CD14-positive monocyte (primary cell): ENCODE data around the gene STX8. TPM values are rescaled to one million over a fixed set of nuclear protein-coding genes. Genes with fewer than 3 reads are reported as not detected.
"Not testable (repeated sequence)": the region's sequence is repeated elsewhere in the genome, so short reads cannot be mapped to it uniquely, and the experiment has no call there.

ENCODE experiments used
- DNase-seq, 3 donors: peaks; one replicate each; pipeline ENCODE4 v3.0.0-alpha.2; 2011 to 2022
- H2AFZ ChIP-seq: 2 replicates; pipeline ENCODE4 v1.6.0; 2012; ENCODE audit warnings: mild to moderate bottlenecking, low read depth, low read length, inconsistent platforms; ENCODE audit not compliant: insufficient read depth, poor library complexity, severe bottlenecking
- H3K27ac ChIP-seq, 2 donors: 1 replicate in 1 of 2; 2 replicates in 1 of 2; pipeline ENCODE4 v1.5.1; 2012 to 2013; ENCODE audit warnings: low read length in 2 of 2, control low read depth in 1 of 2, inconsistent platforms in 1 of 2, low read depth in 1 of 2, mild to moderate bottlenecking in 1 of 2
- H3K27me3 ChIP-seq, 2 donors: one replicate each; pipeline versions ENCODE4 v1.6.0 to v1.6.1; 2011 to 2013; ENCODE audit warnings: low read length in 2 of 2; ENCODE audit not compliant: control insufficient read depth in 2 of 2, insufficient read depth in 2 of 2
- H3K36me3 ChIP-seq, 2 donors: replicated peaks in 1 of 2; 1 replicate in 1 of 2; 2 replicates in 1 of 2; pipeline versions ENCODE4 v1.5.1 to v1.6.1; 2012 to 2013; ENCODE audit warnings: low read length in 2 of 2, control low read depth in 1 of 2, inconsistent platforms in 1 of 2, mild to moderate bottlenecking in 1 of 2; ENCODE audit not compliant: insufficient read depth in 2 of 2, control insufficient read depth in 1 of 2
- H3K4me1 ChIP-seq, 2 donors: 1 replicate in 1 of 2; 2 replicates in 1 of 2; pipeline versions ENCODE4 v1.5.1 to v1.6.1; 2012 to 2013; ENCODE audit warnings: low read length in 2 of 2, control low read depth in 1 of 2, inconsistent platforms in 1 of 2, mild to moderate bottlenecking in 1 of 2, moderate library complexity in 1 of 2; ENCODE audit not compliant: insufficient read depth in 2 of 2, control insufficient read depth in 1 of 2
- H3K4me2 ChIP-seq: replicated peaks from 2 replicates; pipeline ENCODE3; 2012; ENCODE audit warnings: low read length, moderate library complexity, mild to moderate bottlenecking; ENCODE audit not compliant: poor library complexity, severe bottlenecking; ENCODE audit errors: extremely low read depth
- H3K4me3 ChIP-seq, 3 experiments: fragments of 200-600 bp in 1 of 3; sonication (generic) in 1 of 3; replicated peaks in 1 of 3; 1 replicate in 2 of 3; 2 replicates in 1 of 3; pipeline ENCODE4 v1.5.1; 2011 to 2013; ENCODE audit warnings: low read length in 3 of 3, mild to moderate bottlenecking in 3 of 3, control low read depth in 2 of 3, low read depth in 2 of 3, inconsistent platforms in 1 of 3, moderate library complexity in 1 of 3
- H3K79me2 ChIP-seq: 2 replicates; pipeline ENCODE4 v1.6.0; 2012; ENCODE audit warnings: mild to moderate bottlenecking, control low read depth, inconsistent platforms, low read length, moderate library complexity; ENCODE audit not compliant: insufficient read depth
- H3K9ac ChIP-seq: 2 replicates; pipeline ENCODE4 v1.6.0; 2017; ENCODE audit warnings: low read length, mild to moderate bottlenecking; ENCODE audit not compliant: insufficient read depth, poor library complexity, severe bottlenecking
- H3K9me3 ChIP-seq, 2 donors: replicated peaks in 1 of 2; 1 replicate in 1 of 2; 2 replicates in 1 of 2; pipeline versions ENCODE4 v1.5.1 to v1.6.1; 2012 to 2013; ENCODE audit warnings: low read length in 2 of 2, control low read depth in 1 of 2; ENCODE audit not compliant: control insufficient read depth in 1 of 2, insufficient read depth in 1 of 2
- H4K20me1 ChIP-seq: 2 replicates; pipeline ENCODE4 v1.6.0; 2012; ENCODE audit warnings: mild to moderate bottlenecking, low read length, control low read depth, moderate library complexity; ENCODE audit not compliant: insufficient read depth
- H3K27ac Mint-ChIP-seq, 7 donors: one replicate each; pipeline ENCODE4 v1.8.0; 2020; ENCODE audit warnings: mild to moderate bottlenecking in 7 of 7, mixed read lengths in 7 of 7, moderate library complexity in 6 of 7, inconsistent platforms in 2 of 7
- H3K27me3 Mint-ChIP-seq, 3 donors: one replicate each; pipeline ENCODE4 v1.8.0; 2021 to 2022; ENCODE audit warnings: low read depth in 3 of 3, mild to moderate bottlenecking in 3 of 3, mixed read lengths in 3 of 3, moderate library complexity in 3 of 3, inconsistent platforms in 1 of 3
- H3K36me3 Mint-ChIP-seq, 2 donors: one replicate each; pipeline ENCODE4 v1.8.0; 2020; ENCODE audit warnings: mixed read lengths in 2 of 2, inconsistent platforms in 1 of 2, mild to moderate bottlenecking in 1 of 2
- H3K4me1 Mint-ChIP-seq: one replicate; pipeline ENCODE4 v1.8.0; 2020; ENCODE audit warnings: mild to moderate bottlenecking, mixed read lengths
- H3K4me3 Mint-ChIP-seq, 2 donors: one replicate each; pipeline ENCODE4 v1.8.0; 2020; ENCODE audit warnings: mild to moderate bottlenecking in 2 of 2, mixed read lengths in 2 of 2, moderate library complexity in 1 of 2
- H3K9me3 Mint-ChIP-seq, 7 donors: one replicate each; pipeline ENCODE4 v1.8.0; 2020 to 2022; ENCODE audit warnings: mixed read lengths in 7 of 7, mild to moderate bottlenecking in 6 of 7, moderate library complexity in 6 of 7, inconsistent platforms in 2 of 7
- CTCF ChIP-seq: fragments of 200-600 bp; IDR thresholded peaks from one replicate; pipeline ENCODE4 v1.8.0; 2022; ENCODE audit warnings: antibody characterized with exemption, mild to moderate bottlenecking
- WGBS: methylation state at CpG from one replicate; pipeline ENCODE4 v1.1.5; 2013; ENCODE audit warnings: missing lambda C conversion rate; ENCODE audit not compliant: insufficient coverage; 5-methylcytosine and 5-hydroxymethylcytosine counted together
- intact Hi-C, 2 donors: fragments of 100-400 bp; cut with micrococcal nuclease; formaldehyde crosslinking; loops; one replicate each; pipeline versions ENCODE4 v1.15.0 to v1.15.1; 2023
- polyA plus RNA-seq, 3 donors: library from polyadenylated mRNA; depleted of rRNA in 1 of 3; unstranded in 2 of 3; stranded (reverse) in 1 of 3; fragments of 300-500 nt in 2 of 3; fragments of >200 nt in 1 of 3; fragmentation: Illumina TruSeq in 2 of 3; gene quantifications; 1 replicate in 2 of 3; 2 replicates in 1 of 3; pipeline ENCODE4 v1.2.3, GENCODE V29; 2012 to 2021

Gene STX8
- polyA plus RNA-seq, 3 donors = 44.4 to 170 (median 142) TPM

GRCh38 chr17:9598661-9599060, 23.0 kb upstream of the STX8 start:
- no peak overlapping the region for H3K27ac ChIP-seq
- no peaks in the 10 kb centered on the region for H3K79me2 ChIP-seq
- H3K4me1 ChIP-seq = no peaks in the 10 kb centered on the region
- H3K9me3 ChIP-seq = no peaks in the 10 kb centered on the region
- no peaks in the 10 kb centered on the region for H3K36me3 ChIP-seq
- H3K27me3 ChIP-seq = no peaks in the 10 kb centered on the region
- H2AFZ ChIP-seq = no peak overlapping the region
- DNase-seq = no peak
- 100% methylated on average over 1 of the region's 4 CpGs for WGBS
- no peak for TF ChIP-seq CTCF
- intact Hi-C loops = no loop called here
- Mint-ChIP-seq H3K4me3 (no peak overlapping the region), H3K27me3 (peaks cover 5 to 10% (median 6%) of the 10 kb centered on the region in 3 donors), H3K4me1 (no peaks in the 10 kb centered on the region), H3K27ac (no peak overlapping the region), H3K36me3 (no peaks in the 10 kb centered on the region), H3K9me3 (peaks cover 0 to 2% (median 0%) of the 10 kb centered on the region in 7 donors)
- no peak overlapping the region for H3K9ac ChIP-seq
- H3K4me2 ChIP-seq = no peak overlapping the region
- H3K4me3 ChIP-seq = no peak overlapping the region
- H4K20me1 ChIP-seq = no peaks in the 10 kb centered on the region

- intact Hi-C loops, DNase-seq, H3K9me3 ChIP-seq, H2AFZ ChIP-seq, H4K20me1 ChIP-seq, H3K4me1 Mint-ChIP-seq, H3K9ac ChIP-seq, H3K4me3 Mint-ChIP-seq, H3K27me3 ChIP-seq, H3K4me1 ChIP-seq, H3K36me3 Mint-ChIP-seq, H3K36me3 ChIP-seq, H3K4me3 ChIP-seq, H3K79me2 ChIP-seq, H3K9me3 Mint-ChIP-seq, H3K27ac ChIP-seq, H3K4me2 ChIP-seq, H3K27ac Mint-ChIP-seq: not testable (repeated sequence)
- 100% methylated on average over 2 of the region's 5 CpGs for whole genome bisulfite sequencing
- H3K27me3 Mint-ChIP-seq = peaks cover 5 to 11% (median 6%) of the 10 kb centered on the region in 3 donors
These were observed 22.0 kb upstream of the STX8 start for GRCh38 chr17:9597638-9598037.
